Testis (tissue), 2 donors: ENCODE results near the gene MAPK9.

ENCODE experiments used
- POLR2A ChIP-seq: fragments of 450-650 bp; IDR thresholded peaks from one replicate; pipeline ENCODE4 v1.6.1; 2017; ENCODE audit warnings: antibody characterized with exemption, mild to moderate bottlenecking, moderate library complexity
- TF ChIP-seq, protein P1 (sequence below), 3 experiments: fragments of 450-650 bp in 2 of 3; fragments of 200-600 bp in 1 of 3; sonication (generic) in 1 of 3; IDR thresholded peaks; one replicate each; pipeline ENCODE4 v1.5.1; 2016 to 2019; ENCODE audit warnings: antibody characterized with exemption in 3 of 3, mild to moderate bottlenecking in 2 of 3, moderate library complexity in 1 of 3

DNA sequence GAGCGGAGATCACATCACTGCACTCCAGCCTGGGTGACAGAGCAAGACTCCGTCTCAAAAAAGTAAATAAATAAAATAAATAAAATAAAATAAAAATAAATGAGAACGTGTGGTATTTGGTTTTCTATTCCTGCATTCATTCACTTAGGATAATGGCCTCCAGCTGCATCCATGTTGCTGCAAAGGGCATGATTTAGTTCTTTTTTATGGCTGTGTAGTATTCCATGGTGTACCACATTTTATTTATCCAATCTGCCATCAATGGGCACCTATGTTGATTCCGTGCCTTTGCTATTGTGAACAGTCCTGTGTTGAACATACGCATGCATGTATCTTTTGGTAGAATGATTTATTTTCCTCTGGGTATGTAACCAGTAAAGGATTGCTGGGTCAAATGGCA is 74.1 kb downstream of the MAPK9 start:
- TF ChIP-seq, protein P1, sequence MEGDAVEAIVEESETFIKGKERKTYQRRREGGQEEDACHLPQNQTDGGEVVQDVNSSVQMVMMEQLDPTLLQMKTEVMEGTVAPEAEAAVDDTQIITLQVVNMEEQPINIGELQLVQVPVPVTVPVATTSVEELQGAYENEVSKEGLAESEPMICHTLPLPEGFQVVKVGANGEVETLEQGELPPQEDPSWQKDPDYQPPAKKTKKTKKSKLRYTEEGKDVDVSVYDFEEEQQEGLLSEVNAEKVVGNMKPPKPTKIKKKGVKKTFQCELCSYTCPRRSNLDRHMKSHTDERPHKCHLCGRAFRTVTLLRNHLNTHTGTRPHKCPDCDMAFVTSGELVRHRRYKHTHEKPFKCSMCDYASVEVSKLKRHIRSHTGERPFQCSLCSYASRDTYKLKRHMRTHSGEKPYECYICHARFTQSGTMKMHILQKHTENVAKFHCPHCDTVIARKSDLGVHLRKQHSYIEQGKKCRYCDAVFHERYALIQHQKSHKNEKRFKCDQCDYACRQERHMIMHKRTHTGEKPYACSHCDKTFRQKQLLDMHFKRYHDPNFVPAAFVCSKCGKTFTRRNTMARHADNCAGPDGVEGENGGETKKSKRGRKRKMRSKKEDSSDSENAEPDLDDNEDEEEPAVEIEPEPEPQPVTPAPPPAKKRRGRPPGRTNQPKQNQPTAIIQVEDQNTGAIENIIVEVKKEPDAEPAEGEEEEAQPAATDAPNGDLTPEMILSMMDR (IDR thresholded peaks at IDR 0.05): no peak
- no peak for TF ChIP-seq POLR2A
